ENCODE data around the gene LSM12. TPM values are rescaled to one million over a fixed set of nuclear protein-coding genes. Genes with fewer than 3 reads are reported as not detected.

LSM12 gene
- total and polyA plus RNA-seq, 4 donors: 22.2 to 48.0 (median 33.1) TPM

DNA sequence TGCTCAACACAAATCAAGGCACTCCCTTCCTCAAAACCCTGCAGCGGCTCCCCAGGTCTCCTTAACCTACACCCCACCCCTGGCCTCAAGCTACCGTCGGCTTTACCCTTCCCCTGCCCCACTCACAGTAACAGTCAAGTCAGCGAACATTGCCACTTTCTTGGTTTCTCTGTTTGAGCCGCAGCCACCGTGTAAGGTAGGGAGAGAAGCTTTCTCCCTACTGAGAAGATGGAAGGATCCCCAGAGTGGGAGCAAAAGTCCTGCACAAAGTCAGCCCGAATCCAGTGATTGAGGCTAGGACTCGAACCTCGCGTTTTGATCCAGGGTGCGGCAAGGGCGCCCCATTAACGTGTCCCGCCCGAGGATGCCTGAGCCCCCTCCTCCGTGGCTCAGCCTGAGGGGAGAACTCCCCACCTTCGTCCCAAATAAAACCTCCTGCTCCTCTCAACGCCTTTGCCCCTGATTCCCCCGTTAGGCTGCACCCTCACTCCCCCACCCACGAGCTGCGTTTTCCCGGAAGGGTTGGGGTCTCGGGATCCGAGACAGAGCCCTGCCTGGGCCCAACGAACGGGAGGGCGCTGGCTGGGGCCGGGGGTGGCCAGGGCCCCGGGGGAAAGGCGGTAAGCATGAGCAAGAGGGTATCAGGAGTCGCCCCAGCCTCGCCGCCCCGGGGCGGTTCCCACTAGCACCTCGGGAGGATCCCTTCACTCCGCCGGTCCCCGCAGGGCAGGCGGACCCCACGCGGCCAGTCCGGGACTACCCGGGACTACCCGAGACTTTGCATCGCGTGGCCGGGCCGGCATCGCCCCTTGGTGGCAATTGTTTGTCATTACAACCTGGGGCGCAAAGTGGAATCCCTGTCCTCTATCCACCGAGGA lies 72.0 kb downstream of the LSM12 start:
- Histone ChIP-seq H3K27me3 (ENCODE audit: control insufficient read depth, insufficient read depth, low read length) (peaks cover 22% of the 10 kb centered on the region), H3K9me3 (ENCODE audit: control insufficient read depth, insufficient read depth, low read length) (no peaks in the 10 kb centered on the region), H3K36me3 (ENCODE audit: control insufficient read depth, insufficient read depth, low read length) (no peaks in the 10 kb centered on the region), H3K4me3 (ENCODE audit: low read depth, low read length) (peak overlapping the region; percentile 41), H3K4me1 (ENCODE audit: control insufficient read depth, insufficient read depth, low read length) (peaks cover 11% of the 10 kb centered on the region), H3K27ac (ENCODE audit: low read depth, low read length) (no peak overlapping the region)
- WGBS (ENCODE audit: insufficient coverage): 6% methylated on average over 44 of the region's 52 CpGs
- DNase-seq (ENCODE audit: low read depth in 4 of 6, low spot score in 6 of 6): peak in 2 of 6 donors; percentile 70 to 80

DNA sequence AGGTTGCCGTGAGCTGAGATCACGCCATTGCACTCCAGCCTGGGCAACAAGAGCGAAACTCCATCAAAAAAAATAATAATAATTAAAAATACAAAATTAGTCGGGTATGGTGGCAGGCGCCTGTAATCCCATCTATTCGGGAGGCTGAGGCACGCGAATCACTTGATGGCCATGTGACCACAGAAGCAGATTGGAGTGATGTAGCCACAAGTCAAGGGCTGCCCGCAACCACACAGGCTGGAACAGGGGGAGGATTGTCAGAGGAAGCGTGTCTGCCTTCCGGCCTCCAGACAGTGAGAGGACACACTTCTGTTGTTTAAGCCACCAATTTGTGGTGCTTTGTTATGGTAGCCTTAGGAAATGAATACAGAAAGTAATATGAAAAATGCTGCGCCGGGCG lies 73.8 kb downstream of the LSM12 start:
- H3K4me3 ChIP-seq (ENCODE audit: low read depth, low read length): no peak overlapping the region
- no peaks in the 10 kb centered on the region for H3K9me3 ChIP-seq (ENCODE audit: control insufficient read depth, insufficient read depth, low read length)
- DNase-seq (ENCODE audit: low read depth in 4 of 6, low spot score in 6 of 6): no peak
- peaks cover 22% of the 10 kb centered on the region for H3K27me3 ChIP-seq (ENCODE audit: control insufficient read depth, insufficient read depth, low read length)
- no peaks in the 10 kb centered on the region for H3K36me3 ChIP-seq (ENCODE audit: control insufficient read depth, insufficient read depth, low read length)
- 90% methylated on average over 7 of the region's 14 CpGs for WGBS (ENCODE audit: insufficient coverage)
- peaks cover 11% of the 10 kb centered on the region for H3K4me1 ChIP-seq (ENCODE audit: control insufficient read depth, insufficient read depth, low read length)
- H3K27ac ChIP-seq (ENCODE audit: low read depth, low read length): no peak overlapping the region

DNA sequence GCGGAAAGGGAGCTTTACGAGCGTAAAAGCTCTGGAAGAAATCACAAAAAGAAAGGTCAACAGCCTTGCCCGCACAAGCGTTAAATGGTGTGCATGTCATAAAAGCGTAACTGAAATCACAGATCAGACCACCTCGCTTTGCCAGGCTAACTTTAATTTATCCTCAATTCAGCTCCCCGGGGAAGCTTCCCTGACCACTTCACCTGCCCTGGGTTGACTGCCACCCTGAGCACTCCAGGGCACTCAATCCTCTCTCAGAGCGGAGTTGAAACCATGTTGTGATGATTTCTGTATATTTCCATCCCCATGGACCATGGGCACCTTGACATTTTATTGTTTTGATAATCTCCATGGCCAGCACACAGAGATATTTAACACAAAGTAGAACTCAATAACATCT lies 78.2 kb downstream of the LSM12 start:
- no peak for DNase-seq (ENCODE audit: low read depth in 4 of 6, low spot score in 6 of 6)
- H3K4me1 ChIP-seq (ENCODE audit: control insufficient read depth, insufficient read depth, low read length): peaks cover 14% of the 10 kb centered on the region
- H3K27ac ChIP-seq (ENCODE audit: low read depth, low read length): no peak overlapping the region
- 74% methylated on average over 7 of the region's 9 CpGs for WGBS (ENCODE audit: insufficient coverage)
- H3K9me3 ChIP-seq (ENCODE audit: control insufficient read depth, insufficient read depth, low read length): no peaks in the 10 kb centered on the region
- no peak overlapping the region for H3K4me3 ChIP-seq (ENCODE audit: low read depth, low read length)
- H3K36me3 ChIP-seq (ENCODE audit: control insufficient read depth, insufficient read depth, low read length): no peaks in the 10 kb centered on the region
- H3K27me3 ChIP-seq (ENCODE audit: control insufficient read depth, insufficient read depth, low read length): peaks cover 15% of the 10 kb centered on the region

DNA sequence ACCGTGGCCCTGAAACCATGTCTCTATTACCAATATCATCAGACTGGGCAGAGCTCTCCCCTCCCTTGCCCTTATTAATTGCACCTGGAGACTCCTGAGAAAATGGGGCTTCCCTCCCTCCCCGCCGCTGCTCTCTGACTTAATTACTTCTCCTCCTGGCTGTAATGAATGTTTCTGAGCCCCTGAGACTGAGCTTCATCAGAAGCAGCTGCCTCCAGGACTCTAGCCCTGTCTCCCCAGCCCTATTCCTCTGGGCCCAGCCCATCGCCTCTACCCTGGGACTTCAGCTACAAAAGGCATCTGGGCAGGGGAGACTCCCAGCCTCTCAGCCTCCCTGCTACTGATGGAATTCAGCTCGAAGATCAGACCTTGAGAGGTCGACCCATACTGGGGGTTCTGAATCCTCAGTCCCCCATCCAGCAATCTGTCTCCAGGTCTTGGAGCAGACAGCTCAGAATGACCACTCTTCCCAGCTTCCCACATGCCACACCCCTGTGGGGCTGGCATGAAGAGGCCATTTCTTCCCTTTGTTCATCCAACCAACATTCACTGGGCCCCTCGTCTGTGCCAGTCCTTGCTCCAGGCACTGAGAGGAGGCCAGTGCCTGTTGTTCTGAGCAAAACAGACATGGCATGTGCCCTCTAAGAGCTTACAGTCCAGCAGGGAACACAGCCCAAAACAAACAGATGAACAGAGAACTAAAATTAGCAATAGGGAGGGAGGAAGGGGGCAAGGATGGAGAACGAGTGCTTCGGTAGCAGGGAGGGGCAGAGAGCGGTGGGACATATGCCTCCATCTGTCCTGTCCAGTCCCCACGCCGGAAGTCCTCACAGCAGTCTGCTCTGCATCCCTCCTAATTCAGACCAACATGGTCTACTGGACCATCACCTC lies 79.1 kb downstream of the LSM12 start:
- 61% methylated on average over 8 of the region's 12 CpGs for WGBS (ENCODE audit: insufficient coverage)

DNA sequence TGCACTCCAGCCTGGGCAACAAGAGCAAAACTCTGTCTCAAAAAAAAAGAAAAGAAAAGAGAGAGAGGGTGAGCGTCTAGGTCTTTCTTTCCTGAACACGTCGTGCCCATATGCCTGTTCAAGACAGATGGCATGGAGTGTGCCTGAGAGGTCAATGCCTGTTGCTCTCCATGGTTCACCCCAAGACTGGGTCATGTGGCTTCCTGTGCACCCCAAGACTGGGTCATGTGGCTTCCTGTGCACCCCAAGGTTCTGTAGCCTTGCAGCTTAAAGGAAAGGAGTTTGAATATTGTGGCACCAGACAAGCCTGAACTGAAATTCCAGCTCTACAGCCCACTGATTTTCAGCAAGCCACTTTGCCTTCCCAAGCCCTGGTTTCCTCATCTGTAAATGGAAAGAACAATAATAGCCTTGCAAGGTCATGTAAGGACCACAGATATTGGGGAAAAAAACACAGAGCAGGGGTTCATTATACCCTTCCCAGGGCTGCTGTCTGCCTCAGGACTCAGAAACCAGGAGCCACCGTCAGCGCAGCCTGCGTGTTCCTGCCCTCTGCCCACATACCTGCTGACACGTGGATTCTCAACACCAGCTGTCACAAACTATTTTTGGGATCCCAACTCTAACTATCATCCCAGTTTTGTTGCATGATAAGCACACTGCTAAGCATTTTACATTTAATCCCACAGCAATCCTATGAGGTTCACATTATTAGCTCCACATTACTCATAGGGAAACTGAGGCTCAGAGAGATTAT lies 80.1 kb downstream of the LSM12 start:
- WGBS (ENCODE audit: insufficient coverage): 90% methylated on average over 7 of the region's 7 CpGs
- Histone ChIP-seq H3K27ac (ENCODE audit: low read depth, low read length) (no peak overlapping the region), H3K4me3 (ENCODE audit: low read depth, low read length) (no peak overlapping the region), H3K9me3 (ENCODE audit: control insufficient read depth, insufficient read depth, low read length) (no peaks in the 10 kb centered on the region), H3K36me3 (ENCODE audit: control insufficient read depth, insufficient read depth, low read length) (no peaks in the 10 kb centered on the region), H3K4me1 (ENCODE audit: control insufficient read depth, insufficient read depth, low read length) (peaks cover 17% of the 10 kb centered on the region), H3K27me3 (ENCODE audit: control insufficient read depth, insufficient read depth, low read length) (peaks cover 25% of the 10 kb centered on the region)
- DNase-seq (ENCODE audit: low read depth in 4 of 6, low spot score in 6 of 6): no peak

More for the DNA sequence above, 79.1 kb downstream of the LSM12 start:
- Histone ChIP-seq H3K4me3 (ENCODE audit: low read depth, low read length) (no peak overlapping the region), H3K4me1 (ENCODE audit: control insufficient read depth, insufficient read depth, low read length) (peaks cover 17% of the 10 kb centered on the region), H3K36me3 (ENCODE audit: control insufficient read depth, insufficient read depth, low read length) (no peaks in the 10 kb centered on the region), H3K27me3 (ENCODE audit: control insufficient read depth, insufficient read depth, low read length) (peaks cover 21% of the 10 kb centered on the region), H3K9me3 (ENCODE audit: control insufficient read depth, insufficient read depth, low read length) (no peaks in the 10 kb centered on the region), H3K27ac (ENCODE audit: low read depth, low read length) (no peak overlapping the region)
- peak in 1 of 6 donors; percentile 17 for DNase-seq (ENCODE audit: low read depth in 4 of 6, low spot score in 6 of 6)

DNA sequence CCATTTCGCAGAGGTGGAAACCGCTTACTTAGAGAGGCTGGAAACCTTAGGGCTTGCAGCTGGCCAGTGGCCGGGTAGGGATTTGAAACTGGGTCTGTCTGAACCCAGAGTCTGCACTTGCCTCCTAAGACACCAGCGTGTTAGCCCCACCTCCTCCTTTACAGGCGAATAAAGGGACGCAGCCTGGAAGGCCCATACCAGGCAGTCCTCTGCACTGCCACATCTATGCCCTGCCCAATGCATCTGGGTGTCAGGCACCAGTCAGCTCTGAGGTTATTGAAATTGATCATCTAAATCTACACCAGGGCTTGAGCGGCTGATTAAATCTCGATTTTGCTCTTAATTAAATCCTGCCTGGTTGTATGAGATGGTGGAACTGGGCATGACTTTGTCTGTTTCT lies 82.0 kb downstream of the LSM12 start:
- Histone ChIP-seq H3K27ac (ENCODE audit: low read depth, low read length) (no peak overlapping the region), H3K27me3 (ENCODE audit: control insufficient read depth, insufficient read depth, low read length) (peaks cover 25% of the 10 kb centered on the region), H3K4me3 (ENCODE audit: low read depth, low read length) (no peak overlapping the region), H3K36me3 (ENCODE audit: control insufficient read depth, insufficient read depth, low read length) (no peaks in the 10 kb centered on the region), H3K9me3 (ENCODE audit: control insufficient read depth, insufficient read depth, low read length) (no peaks in the 10 kb centered on the region), H3K4me1 (ENCODE audit: control insufficient read depth, insufficient read depth, low read length) (peaks cover 17% of the 10 kb centered on the region)
- DNase-seq (ENCODE audit: low read depth in 4 of 6, low spot score in 6 of 6): peak in 1 of 6 donors; percentile 35
- WGBS (ENCODE audit: insufficient coverage): 71% methylated on average over 3 of the region's 8 CpGs

Small RNA genes within 50 kb of the gene (small RNA-seq; reads per million reads assigned to genes)
- 0.06 reads per million for gene RF00012 (ENCODE audit: low replicate concordance)

Other genes starting within 250 kb of the LSM12 start
- 10 to 100 TPM; 15.9 to 30.2 TPM for gene MPP3, start 233.5 kb downstream of the LSM12 start, total RNA-seq
- gene MPP3, start 233.5 kb downstream of the LSM12 start, polyA plus RNA-seq (ENCODE audit: insufficient read length in 2 of 2): 10 to 100 TPM; 32.3 to 41.5 TPM
- gene CD300LG, start 219.5 kb downstream of the LSM12 start, total RNA-seq: under 1 TPM; 0.39 to 0.40 TPM
- under 1 TPM; 0.40 to 0.69 TPM for gene CD300LG, start 219.5 kb downstream of the LSM12 start, polyA plus RNA-seq (ENCODE audit: insufficient read length in 2 of 2)
- 10 to 100 TPM; 12.1 to 24.1 TPM for gene MPP2, start 159.1 kb downstream of the LSM12 start, total RNA-seq
- 10 to 100 TPM; 38.3 to 43.4 TPM for gene MPP2, start 159.1 kb downstream of the LSM12 start, polyA plus RNA-seq (ENCODE audit: insufficient read length in 2 of 2)
- not detected for gene PPY, start 124.2 kb downstream of the LSM12 start, total RNA-seq
- gene PPY, start 124.2 kb downstream of the LSM12 start, polyA plus RNA-seq (ENCODE audit: insufficient read length in 2 of 2): not detected
- not detected for gene PYY, start 112.7 kb downstream of the LSM12 start, total RNA-seq
- gene PYY, start 112.7 kb downstream of the LSM12 start, polyA plus RNA-seq (ENCODE audit: insufficient read length in 2 of 2): under 1 TPM in 1 of 2 donors, not detected in 1; 0.68 TPM
- 1 to 10 TPM; 1.6 to 3.5 TPM for gene NAGS, start 62.0 kb downstream of the LSM12 start, total RNA-seq
- gene NAGS, start 62.0 kb downstream of the LSM12 start, polyA plus RNA-seq (ENCODE audit: insufficient read length in 2 of 2): 1 to 10 TPM; 1.4 to 2.0 TPM
- 10 to 100 TPM; 26.4 to 47.4 TPM for gene TMEM101, start 51.7 kb downstream of the LSM12 start, total RNA-seq
- gene TMEM101, start 51.7 kb downstream of the LSM12 start, polyA plus RNA-seq (ENCODE audit: insufficient read length in 2 of 2): 10 to 100 TPM; 21.1 to 29.7 TPM
- gene G6PC3, start 4.1 kb upstream of the LSM12 start, total RNA-seq: 10 to 100 TPM; 31.0 to 56.9 TPM
- gene G6PC3, start 4.1 kb upstream of the LSM12 start, polyA plus RNA-seq (ENCODE audit: insufficient read length in 2 of 2): 100 to 1,000 TPM; 125 to 128 TPM
- 10 to 100 TPM; 32.1 to 43.7 TPM for gene HDAC5, start 57.0 kb upstream of the LSM12 start, total RNA-seq
- 10 to 100 TPM; 64.2 to 68.8 TPM for gene HDAC5, start 57.0 kb upstream of the LSM12 start, polyA plus RNA-seq (ENCODE audit: insufficient read length in 2 of 2)
- 1 to 10 TPM in 1 of 2 donors, under 1 TPM in 1; 0.79 to 2.3 TPM for gene HROB, start 75.3 kb upstream of the LSM12 start, total RNA-seq
- gene HROB, start 75.3 kb upstream of the LSM12 start, polyA plus RNA-seq (ENCODE audit: insufficient read length in 2 of 2): 1 to 10 TPM; 3.1 to 4.8 TPM
- gene ASB16, start 104.0 kb upstream of the LSM12 start, total RNA-seq: under 1 TPM in 1 of 2 donors, not detected in 1; 0.11 TPM
- 1 to 10 TPM; 1.4 to 3.1 TPM for gene ASB16, start 104.0 kb upstream of the LSM12 start, polyA plus RNA-seq (ENCODE audit: insufficient read length in 2 of 2)
- 10 to 100 TPM; 27.2 to 39.8 TPM for gene TMUB2, start 120.3 kb upstream of the LSM12 start, total RNA-seq
- 10 to 100 TPM; 40.8 to 54.8 TPM for gene TMUB2, start 120.3 kb upstream of the LSM12 start, polyA plus RNA-seq (ENCODE audit: insufficient read length in 2 of 2)
- 10 to 100 TPM; 41.9 to 47.4 TPM for gene ATXN7L3, start 133.2 kb upstream of the LSM12 start, total RNA-seq
- 100 to 1,000 TPM; 109 to 118 TPM for gene ATXN7L3, start 133.2 kb upstream of the LSM12 start, polyA plus RNA-seq (ENCODE audit: insufficient read length in 2 of 2)
- 100 to 1,000 TPM in 1 of 2 donors, 10 to 100 TPM in 1; 48.6 to 101 TPM for gene UBTF, start 153.0 kb upstream of the LSM12 start, total RNA-seq
- gene UBTF, start 153.0 kb upstream of the LSM12 start, polyA plus RNA-seq (ENCODE audit: insufficient read length in 2 of 2): 100 to 1,000 TPM; 123 to 127 TPM
- 10 to 100 TPM; 13.7 to 34.6 TPM for gene SLC4A1, start 201.5 kb upstream of the LSM12 start, total RNA-seq
- 1 to 10 TPM; 3.9 to 4.1 TPM for gene SLC4A1, start 201.5 kb upstream of the LSM12 start, polyA plus RNA-seq (ENCODE audit: insufficient read length in 2 of 2)
- gene RUNDC3A, start 241.9 kb upstream of the LSM12 start, total RNA-seq: 10 to 100 TPM; 44.0 to 54.4 TPM
- 100 to 1,000 TPM; 169 to 173 TPM for gene RUNDC3A, start 241.9 kb upstream of the LSM12 start, polyA plus RNA-seq (ENCODE audit: insufficient read length in 2 of 2)